NT2/D1 (cell line): Measurements from ENCODE around the gene MUC6.

ENCODE experiments used
- SUZ12 ChIP-seq: IDR thresholded peaks from 2 replicates; pipeline ENCODE4 v1.6.1; 2011; ENCODE audit not compliant: insufficient read length, insufficient read depth; ENCODE audit errors: extremely low read depth
- YY1 ChIP-seq: IDR thresholded peaks from 2 replicates; pipeline ENCODE4 v1.6.1; 2011; ENCODE audit not compliant: insufficient read length, insufficient read depth
- ZNF274 ChIP-seq: IDR thresholded peaks from 2 replicates; pipeline ENCODE4 v1.6.1; 2011; ENCODE audit warnings: mild to moderate bottlenecking, low read depth, low read length

- no peak for TF ChIP-seq YY1
- TF ChIP-seq SUZ12 = no peak
- no peak for TF ChIP-seq ZNF274
These were observed 34.0 kb downstream of the MUC6 start for GRCh38 chr11:1002406-1002984.
